HCT116 (cell line): ENCODE measurements around the gene SCP2. TPM values are rescaled to one million over a fixed set of nuclear protein-coding genes. Genes with fewer than 3 reads are reported as not detected.

ENCODE experiments used
- ATAC-seq: fragments of 200-7000 bp; cut with Tn5 transposase; 2 replicates; pipeline ENCODE4 v1.9.1; 2020; ENCODE audit warnings: mild to moderate bottlenecking, moderate library complexity
- BruUV-seq: library from RNA; stranded (reverse); fragments of 400-500 nt; replicated peaks from 2 replicates; lab custom pipeline; 2021; lab: Mats Ljungman, UMichigan
- CTCF ChIA-PET: fragments of 300-600 bp; sonication (Branson Sonifier 250); formaldehyde crosslinking; loops from one replicate; lab custom pipeline; 2021; ENCODE audit warnings: antibody characterized with exemption; lab: Charles Lee
- POLR2A ChIA-PET: fragments of 300-600, 350-600 bp; sonication (Branson Sonifier 250); formaldehyde crosslinking; loops from one replicate; lab custom pipeline; 2021; ENCODE audit warnings: antibody characterized with exemption; lab: Charles Lee
- RAD21 ChIA-PET, 2 experiments: fragments of 300-600 bp; sonication (Branson Sonifier 250); formaldehyde crosslinking; loops; one replicate each; lab custom pipeline; 2023; ENCODE audit warnings: low total read pairs in 2 of 2; ENCODE audit not compliant: uncharacterized antibody in 2 of 2, unreplicated experiment in 2 of 2, low non-redundant PET in 1 of 2; lab: Charles Lee
- DNase-seq: peaks from one replicate; pipeline ENCODE4 v3.0.0-alpha.2; 2010; ENCODE audit warnings: low read depth, low spot score
- H2AFZ ChIP-seq: fragments of 200-600 bp; shearing (Covaris generic), sonication (generic); 2 replicates; pipeline ENCODE4 v1.6.1; 2017; ENCODE audit warnings: low read depth, mixed run types, mixed read lengths, antibody characterized with exemption, low read length; ENCODE audit not compliant: poor library complexity, severe bottlenecking
- H3K27ac ChIP-seq: 2 replicates; pipeline ENCODE4 v1.5.1; 2012; ENCODE audit warnings: low read depth, low read length
- H3K27me3 ChIP-seq: fragments of 200-600 bp; sonication (generic); 2 replicates; pipeline ENCODE4 v1.6.1; 2016; ENCODE audit warnings: mixed run types, low read length, mixed read lengths; ENCODE audit not compliant: insufficient read depth
- H3K36me3 ChIP-seq, 2 experiments: fragments of 200-500 bp in 1 of 2; fragments of 200-600 bp in 1 of 2; sonication (Bioruptor generic) in 1 of 2; sonication (generic) in 1 of 2; 2 replicates each; pipeline versions ENCODE4 v1.5.1 to v1.6.1; 2014 to 2016; ENCODE audit warnings: low read length in 2 of 2, inconsistent platforms in 1 of 2, mixed read lengths in 1 of 2, mixed run types in 1 of 2; ENCODE audit not compliant: insufficient read depth in 2 of 2, control insufficient read depth in 1 of 2
- H3K4me1 ChIP-seq, 2 experiments: fragments of 200-600 bp in 1 of 2; sonication (generic) in 1 of 2; 2 replicates each; pipeline versions ENCODE4 v1.5.1 to v1.6.1; 2012 to 2017; ENCODE audit warnings: low read length in 2 of 2, inconsistent platforms in 1 of 2, mild to moderate bottlenecking in 1 of 2, mixed read lengths in 1 of 2, mixed run types in 1 of 2, moderate library complexity in 1 of 2; ENCODE audit not compliant: insufficient read depth in 2 of 2, control insufficient read depth in 1 of 2
- H3K4me2 ChIP-seq: fragments of 200-600 bp; sonication (generic); 2 replicates; pipeline ENCODE4 v1.6.1; 2017; ENCODE audit warnings: mixed run types, low read length, mixed read lengths
- H3K4me3 ChIP-seq, 2 experiments: fragments of 200-600 bp in 1 of 2; sonication (generic) in 1 of 2; replicated peaks in 1 of 2; 2 replicates each; pipeline ENCODE4 v1.5.1; 2011 to 2016; ENCODE audit warnings: low read length in 2 of 2, control low read depth in 1 of 2, low read depth in 1 of 2, mild to moderate bottlenecking in 1 of 2, mixed read lengths in 1 of 2, mixed run types in 1 of 2
- H3K79me2 ChIP-seq: fragments of 200-600 bp; sonication (generic); 2 replicates; pipeline ENCODE4 v1.6.1; 2017; ENCODE audit warnings: mild to moderate bottlenecking, mixed run types, low read length, moderate library complexity, mixed read lengths; ENCODE audit not compliant: insufficient read depth
- H3K9ac ChIP-seq: fragments of 200-600 bp; sonication (generic); 2 replicates; pipeline ENCODE4 v1.6.1; 2016; ENCODE audit warnings: low read length, mixed read lengths
- H3K9me2 ChIP-seq: fragments of 200-600 bp; sonication (generic), shearing (Covaris generic); 2 replicates; pipeline ENCODE4 v1.6.1; 2017; ENCODE audit warnings: mixed run types, mild to moderate bottlenecking, moderate library complexity; ENCODE audit not compliant: insufficient read depth
- H3K9me3 ChIP-seq, 2 experiments: fragments of 200-500 bp in 1 of 2; fragments of 200-600 bp in 1 of 2; sonication (Bioruptor generic) in 1 of 2; sonication (generic) in 1 of 2; 2 replicates each; pipeline ENCODE4 v1.6.1; 2014 to 2017; ENCODE audit warnings: low read length in 2 of 2, mixed read lengths in 2 of 2, inconsistent platforms in 1 of 2, low read depth in 1 of 2, mild to moderate bottlenecking in 1 of 2, mixed run types in 1 of 2, moderate library complexity in 1 of 2; ENCODE audit not compliant: control insufficient read depth in 1 of 2, insufficient read depth in 1 of 2
- H4K20me1 ChIP-seq: fragments of 200-600 bp; sonication (generic), shearing (Covaris generic); 2 replicates; pipeline ENCODE4 v1.6.1; 2017; ENCODE audit warnings: mixed run types, mild to moderate bottlenecking, moderate library complexity; ENCODE audit not compliant: insufficient read depth
- ATF3 ChIP-seq: IDR thresholded peaks from 2 replicates; pipeline ENCODE4 v1.6.1; 2012
- EZH2 ChIP-seq: fragments of 200-600 bp; sonication (generic); IDR thresholded peaks from 2 replicates; pipeline ENCODE4 v1.6.1; 2017; ENCODE audit warnings: antibody characterized with exemption, mixed run types
- FOSL1 ChIP-seq: IDR thresholded peaks from 2 replicates; pipeline ENCODE4 v1.6.1; 2012; ENCODE audit warnings: low read depth
- POLR2A ChIP-seq: IDR thresholded peaks from 2 replicates; pipeline ENCODE4 v1.7.0; 2011; ENCODE audit warnings: borderline replicate concordance; ENCODE audit not compliant: insufficient read depth, insufficient read length; ENCODE audit errors: extremely low read depth
- REST ChIP-seq: IDR thresholded peaks from 2 replicates; pipeline ENCODE4 v1.6.1; 2012; ENCODE audit warnings: low read depth
- TCF7L2 ChIP-seq: IDR thresholded peaks from 2 replicates; pipeline ENCODE4 v1.7.0; 2011; ENCODE audit warnings: borderline replicate concordance, inconsistent platforms; ENCODE audit not compliant: insufficient read depth, insufficient read length; ENCODE audit errors: extremely low read depth
- YY1 ChIP-seq: IDR thresholded peaks from 2 replicates; pipeline ENCODE4 v1.6.1; 2011; ENCODE audit warnings: low read length, low read depth, moderate library complexity, mild to moderate bottlenecking; ENCODE audit not compliant: insufficient replicate concordance; ENCODE audit errors: extremely low read depth
- ZNF274 ChIP-seq: fragments of 200-500 bp; sonication (Bioruptor generic); IDR thresholded peaks from 2 replicates; pipeline ENCODE4 v1.6.1; 2014; ENCODE audit warnings: mild to moderate bottlenecking, low read depth, low read length, inconsistent platforms
- intact Hi-C: fragments of 100-400 bp; cut with micrococcal nuclease; formaldehyde crosslinking; loops from 2 replicates; pipeline ENCODE4 v1.10.0; 2022
- total RNA-seq: library from RNA; stranded (reverse); gene quantifications from one replicate; pipeline ENCODE4 v1.2.1, GENCODE V29; 2021; ENCODE audit not compliant: unreplicated experiment

SCP2 gene
- total RNA-seq, 1 experiment from 2014 or later, result 62.0 TPM

GRCh38 chr1:53087332-53088285 is 160.5 kb downstream of the SCP2 start (continued):
- no peak for TF ChIP-seq REST

GRCh38 chr1:53088616-53089300 is 161.7 kb downstream of the SCP2 start:
- RAD21 ChIA-PET, result no interaction called here
- CTCF ChIA-PET, result no interaction called here
- POLR2A ChIA-PET, result no interaction called here

More at GRCh38 chr1:53088616-53089300, 161.7 kb downstream of the SCP2 start:
- TF ChIP-seq POLR2A (no peak), TCF7L2 (no peak), YY1 (no peak), REST (no peak), EZH2 (no peak), FOSL1 (no peak), ATF3 (no peak), ZNF274 (no peak)
- Histone ChIP-seq H2AFZ (no peak overlapping the region), H3K9ac (no peak overlapping the region), H3K27ac (no peak overlapping the region), H3K79me2 (no peaks in the 10 kb centered on the region), H4K20me1 (no peaks in the 10 kb centered on the region), H3K4me3 (no peak overlapping the region), H3K9me3 (no peaks in the 10 kb centered on the region), H3K4me1 (peaks cover 0 to 21% of the 10 kb centered on the region in 2 experiments; a peak in 2 of 4 replicates), H3K9me2 (no peaks in the 10 kb centered on the region), H3K4me2 (no peak overlapping the region), H3K36me3 (no peaks in the 10 kb centered on the region), H3K27me3 (no peaks in the 10 kb centered on the region)
- BruUV-seq, result no TSS peak
- intact Hi-C loops, result no loop called here
- DNase-seq (no peak), ATAC-seq (no peak)
